K562 treated with DMSO at 1 percent for 48 hours (cell line): ENCODE results near the gene LONP2. TPM values are rescaled to one million over a fixed set of nuclear protein-coding genes. Genes with fewer than 3 reads are reported as not detected.

Source experiments
- total RNA-seq: library from RNA; unstranded; fragments of 300-600 nt; gene quantifications from 2 replicates; pipeline ENCODE4 v1.2.3, GENCODE V29; 2022; ENCODE audit warnings: low replicate concordance; ENCODE audit errors: extremely low read depth

The LONP2 gene
- not detected in 2 replicates for total RNA-seq

DNA sequence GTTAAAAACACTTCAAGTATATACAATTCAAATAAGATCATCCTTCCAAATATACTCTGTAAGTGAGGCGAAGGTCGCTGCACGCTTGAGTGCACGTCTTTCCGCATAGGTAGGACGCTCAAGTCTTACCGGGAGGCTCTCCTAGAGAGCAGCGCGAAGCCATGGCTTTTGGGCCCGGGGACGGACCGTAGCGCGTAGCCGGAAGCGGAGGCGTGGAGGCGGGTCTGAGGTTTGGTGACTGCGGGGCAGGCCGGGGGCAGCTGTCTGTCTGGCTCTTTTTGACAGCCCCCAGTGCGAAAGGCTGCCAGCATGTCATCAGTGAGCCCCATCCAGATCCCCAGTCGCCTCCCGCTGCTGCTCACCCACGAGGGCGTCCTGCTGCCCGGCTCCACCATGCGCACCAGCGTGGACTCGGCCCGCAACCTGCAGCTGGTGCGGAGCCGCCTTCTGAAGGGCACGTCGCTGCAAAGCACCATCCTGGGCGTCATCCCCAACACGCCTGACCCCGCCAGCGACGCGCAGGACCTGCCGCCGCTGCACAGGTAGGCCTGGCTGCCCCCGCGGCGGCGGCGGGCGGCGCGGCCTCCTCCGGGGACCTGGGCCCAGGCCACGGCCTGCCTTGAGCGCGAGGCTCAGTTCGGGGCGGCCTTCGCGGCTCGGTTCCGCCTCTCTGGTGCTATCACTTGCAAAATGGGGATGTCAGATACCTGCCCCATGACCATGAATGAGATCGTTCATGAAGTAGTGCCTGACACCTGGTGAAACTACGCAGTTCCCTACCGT, at the start of gene LONP2:
TSS of gene LONP2 (plus strand) at position 221 of the 783 bp plus-strand sequence. CDS start at position 310, 89 bp downstream.

DNA sequence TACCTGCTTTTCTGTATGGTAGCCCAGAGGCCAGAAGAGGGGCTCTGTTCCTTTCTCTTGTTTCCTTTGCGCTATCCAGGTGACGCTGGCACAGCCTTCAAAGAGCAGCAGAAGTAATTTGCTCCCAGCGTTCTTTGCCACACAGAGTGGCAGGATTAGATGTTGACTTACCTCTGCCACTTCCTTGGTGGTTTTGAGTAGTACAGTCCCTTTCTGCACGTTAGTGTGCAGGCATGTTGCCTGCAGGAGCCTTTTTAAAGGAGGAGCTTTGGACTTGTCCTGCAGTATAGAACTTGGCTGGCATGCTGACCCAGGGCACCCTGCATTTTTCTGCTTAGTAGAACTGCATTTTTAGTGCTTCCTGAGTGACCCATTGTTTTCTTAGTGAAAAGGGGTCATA, 3.2 kb downstream of the LONP2 start, which contains the start of gene ABCC11:
TSS of gene ABCC11 (minus strand) at position 229 of the 400 bp plus-strand sequence. CDS start 15,618 bp downstream, outside the sequence.

DNA sequence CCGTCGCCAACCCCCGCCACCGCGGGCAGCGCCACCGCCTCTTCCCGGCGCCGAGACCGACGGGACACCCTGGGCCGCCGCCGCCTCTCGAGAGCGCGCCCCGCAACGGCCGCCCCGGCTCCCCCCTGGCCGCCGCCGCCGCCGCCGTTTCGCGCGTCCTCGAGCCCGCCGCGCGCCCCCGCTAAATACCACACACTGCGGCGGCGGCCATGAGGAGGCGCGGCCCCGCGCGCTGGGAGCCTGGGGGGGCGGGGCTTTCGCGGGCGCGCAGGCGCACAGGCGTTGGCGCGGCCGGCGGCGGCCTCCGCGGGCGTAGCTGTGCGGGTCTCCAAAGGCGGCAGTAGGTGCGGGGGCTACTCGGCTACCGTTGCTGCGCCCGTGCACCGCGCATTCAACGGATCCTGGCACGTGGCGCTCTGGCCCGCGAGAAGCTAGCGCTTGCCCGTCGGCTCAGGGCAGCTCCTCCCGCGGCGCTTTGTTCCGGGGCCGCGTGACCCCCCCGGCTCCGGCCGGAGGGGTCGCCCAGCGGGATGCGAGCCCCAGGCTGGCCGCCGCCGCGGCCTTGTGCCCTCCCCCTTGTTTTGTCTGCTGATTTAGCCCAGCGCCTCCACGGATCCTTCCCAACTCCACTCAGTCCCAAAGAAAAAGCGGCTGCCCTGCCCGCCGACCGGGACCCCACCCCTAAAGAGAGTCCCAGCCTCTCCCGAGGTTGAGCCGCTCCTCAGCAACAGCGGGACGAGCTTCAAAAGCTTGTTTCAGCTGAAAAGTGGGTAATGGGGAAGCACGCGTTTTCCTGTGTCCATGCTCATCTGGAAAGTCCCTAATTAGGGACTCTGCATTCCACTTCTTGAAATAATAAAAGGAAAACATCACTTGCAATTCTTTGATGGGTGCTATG, 141.4 kb downstream of the LONP2 start, which contains the start of gene SIAH1:
TSS of gene SIAH1 (minus strand) at position 161 of the 898 bp plus-strand sequence. CDS start 22,985 bp downstream, outside the sequence.

Other genes starting within 250 kb of the LONP2 start
- not detected in 2 replicates for gene ABCC12, start 88.3 kb upstream of the LONP2 start, total RNA-seq
- not detected in 2 replicates for gene ABCC11, start 3.2 kb downstream of the LONP2 start, total RNA-seq
- gene SIAH1, start 141.1 kb downstream of the LONP2 start, total RNA-seq, result not detected in 2 replicates